Measurements from ENCODE around the gene TTC33. TPM values are rescaled to one million over a fixed set of nuclear protein-coding genes. Genes with fewer than 3 reads are reported as not detected.

The TTC33 gene
- total and polyA plus RNA-seq, 2 donors (not counting 1 experiment from before 2014, with no cell fraction given): 2.1 to 15.8 TPM

DNA sequence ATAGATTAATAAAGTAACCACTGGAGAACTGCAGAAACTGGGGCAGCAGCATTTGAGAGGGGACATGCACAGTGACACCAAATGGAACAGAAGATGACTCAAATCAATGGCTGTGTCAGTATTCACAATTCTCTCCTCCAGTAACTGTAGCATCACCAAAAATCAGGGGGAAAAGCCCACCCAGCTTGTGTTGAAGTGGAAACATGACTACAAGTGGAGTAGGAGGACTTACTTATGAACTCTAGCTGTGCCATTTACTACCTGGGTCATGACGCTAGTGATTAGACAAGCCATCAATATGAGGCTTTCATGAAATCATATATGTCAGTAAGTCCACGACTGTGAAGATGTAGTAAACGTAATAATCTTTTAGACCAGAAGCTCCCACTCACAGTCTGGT, 275.8 kb downstream of the TTC33 start:
- no peak for TF ChIP-seq EZH2 (IDR thresholded peaks at IDR 0.05; ENCODE audit: borderline replicate concordance, insufficient read depth, low read depth, low read length, poor library complexity, severe bottlenecking)
- TF ChIP-seq, protein P1, sequence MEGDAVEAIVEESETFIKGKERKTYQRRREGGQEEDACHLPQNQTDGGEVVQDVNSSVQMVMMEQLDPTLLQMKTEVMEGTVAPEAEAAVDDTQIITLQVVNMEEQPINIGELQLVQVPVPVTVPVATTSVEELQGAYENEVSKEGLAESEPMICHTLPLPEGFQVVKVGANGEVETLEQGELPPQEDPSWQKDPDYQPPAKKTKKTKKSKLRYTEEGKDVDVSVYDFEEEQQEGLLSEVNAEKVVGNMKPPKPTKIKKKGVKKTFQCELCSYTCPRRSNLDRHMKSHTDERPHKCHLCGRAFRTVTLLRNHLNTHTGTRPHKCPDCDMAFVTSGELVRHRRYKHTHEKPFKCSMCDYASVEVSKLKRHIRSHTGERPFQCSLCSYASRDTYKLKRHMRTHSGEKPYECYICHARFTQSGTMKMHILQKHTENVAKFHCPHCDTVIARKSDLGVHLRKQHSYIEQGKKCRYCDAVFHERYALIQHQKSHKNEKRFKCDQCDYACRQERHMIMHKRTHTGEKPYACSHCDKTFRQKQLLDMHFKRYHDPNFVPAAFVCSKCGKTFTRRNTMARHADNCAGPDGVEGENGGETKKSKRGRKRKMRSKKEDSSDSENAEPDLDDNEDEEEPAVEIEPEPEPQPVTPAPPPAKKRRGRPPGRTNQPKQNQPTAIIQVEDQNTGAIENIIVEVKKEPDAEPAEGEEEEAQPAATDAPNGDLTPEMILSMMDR (IDR thresholded peaks at IDR 0.05): no peak
- Histone ChIP-seq H3K27ac (ENCODE audit: low read length in 2 of 2) (no peak overlapping the region), H3K9me3 (ENCODE audit: control extremely low read depth in 1 of 3, control insufficient read depth in 2 of 3, insufficient read depth in 1 of 3, low read length in 2 of 3) (no peaks in the 10 kb centered on the region), H3K4me1 (ENCODE audit: control insufficient read depth in 2 of 2, insufficient read depth in 2 of 2, low read length in 2 of 2) (peaks cover 5 to 16% of the 10 kb centered on the region in 2 donors), H3K79me2 (ENCODE audit: control insufficient read depth, insufficient read depth, low read length) (no peaks in the 10 kb centered on the region), H2AFZ (ENCODE audit: insufficient read depth, low read depth, low read length, poor library complexity, severe bottlenecking) (no peak overlapping the region), H3K9ac (ENCODE audit: low read length) (no peak overlapping the region), H3K4me3 (ENCODE audit: control extremely low read depth in 1 of 5, extremely low read depth in 1 of 5, insufficient read depth in 1 of 5, low read depth in 2 of 5, low read length in 4 of 5) (no peak overlapping the region), H3K4me2 (replicated peaks; ENCODE audit: low read depth, low read length, poor library complexity, severe bottlenecking) (no peak overlapping the region), H3K36me3 (replicated peaks in 1 of 2; ENCODE audit: control extremely low read depth in 1 of 2, control insufficient read depth in 1 of 2, extremely low read depth in 1 of 2, insufficient read depth in 2 of 2, low read length in 1 of 2) (no peaks in the 10 kb centered on the region), H3K27me3 (replicated peaks in 1 of 4; ENCODE audit: control extremely low read depth in 1 of 4, control insufficient read depth in 3 of 4, insufficient read depth in 4 of 4, low read length in 3 of 4) (no peaks in the 10 kb centered on the region), H4K20me1 (ENCODE audit: control insufficient read depth, insufficient read depth, low read length, poor library complexity, severe bottlenecking) (no peaks in the 10 kb centered on the region)
- peaks cover 16% of the 10 kb centered on the region for H3K4me1 Mint-ChIP-seq
- ChIA-PET POLR2A (no interaction called here), CTCF (interaction anchor here (0.7 to 1.7 kb wide), 2 partner anchors 112 to 200 kb away, joined by 3 read pairs; no protein-coding TSS in a partner anchor)
- DNase-seq (no peak), ATAC-seq (ENCODE audit: low read depth) (no peak)
- H3K4me3 Mint-ChIP-seq: no peak overlapping the region
- no peaks in the 10 kb centered on the region for H3K27me3 Mint-ChIP-seq
- no peaks in the 10 kb centered on the region for H3K9me3 Mint-ChIP-seq (ENCODE audit: insufficient read depth)
- no peak overlapping the region for H3K27ac Mint-ChIP-seq
- no CpG with 5 or more reads among the region's 3 CpGs for WGBS (ENCODE audit: insufficient coverage)
- intact Hi-C loops (cut with micrococcal nuclease): loop anchor here (5.0 kb wide), 1 partner anchor 73 kb away; no protein-coding TSS in a partner anchor

DNA sequence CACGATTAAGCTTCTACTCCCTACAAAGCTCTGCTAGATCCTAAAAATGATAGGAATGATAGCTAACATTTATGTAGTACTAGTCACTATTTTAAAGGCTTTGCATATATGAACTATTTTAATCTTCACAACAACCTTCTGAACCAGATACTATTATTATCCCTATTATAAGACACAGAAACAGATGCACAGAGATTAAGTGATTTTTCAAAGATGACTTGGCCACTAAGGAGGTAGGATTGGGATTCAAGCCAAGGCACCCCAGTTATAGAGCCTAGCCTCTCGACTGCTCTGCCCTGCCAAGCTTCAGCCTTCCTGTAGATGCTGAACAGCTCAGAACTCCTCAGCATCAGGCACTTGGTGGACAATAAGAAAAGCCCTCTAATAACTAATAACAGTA, 277.0 kb downstream of the TTC33 start:
- Histone ChIP-seq H3K36me3 (replicated peaks in 1 of 2; ENCODE audit: control extremely low read depth in 1 of 2, control insufficient read depth in 1 of 2, extremely low read depth in 1 of 2, insufficient read depth in 2 of 2, low read length in 1 of 2) (no peaks in the 10 kb centered on the region), H3K4me3 (ENCODE audit: control extremely low read depth in 1 of 5, extremely low read depth in 1 of 5, insufficient read depth in 1 of 5, low read depth in 2 of 5, low read length in 4 of 5) (no peak overlapping the region), H3K27me3 (replicated peaks in 1 of 4; ENCODE audit: control extremely low read depth in 1 of 4, control insufficient read depth in 3 of 4, insufficient read depth in 4 of 4, low read length in 3 of 4) (no peaks in the 10 kb centered on the region), H3K4me2 (replicated peaks; ENCODE audit: low read depth, low read length, poor library complexity, severe bottlenecking) (no peak overlapping the region), H3K4me1 (ENCODE audit: control insufficient read depth in 2 of 2, insufficient read depth in 2 of 2, low read length in 2 of 2) (peaks cover 0 to 4% of the 10 kb centered on the region in 2 donors), H3K9me3 (ENCODE audit: control extremely low read depth in 1 of 3, control insufficient read depth in 2 of 3, insufficient read depth in 1 of 3, low read length in 2 of 3) (no peaks in the 10 kb centered on the region), H3K27ac (ENCODE audit: low read length in 2 of 2) (no peak overlapping the region), H3K9ac (ENCODE audit: low read length) (no peak overlapping the region), H2AFZ (ENCODE audit: insufficient read depth, low read depth, low read length, poor library complexity, severe bottlenecking) (no peak overlapping the region), H3K79me2 (ENCODE audit: control insufficient read depth, insufficient read depth, low read length) (no peaks in the 10 kb centered on the region), H4K20me1 (ENCODE audit: control insufficient read depth, insufficient read depth, low read length, poor library complexity, severe bottlenecking) (no peaks in the 10 kb centered on the region)
- Mint-ChIP-seq H3K4me1 (peaks cover 5% of the 10 kb centered on the region), H3K4me3 (no peak overlapping the region), H3K27me3 (no peaks in the 10 kb centered on the region), H3K9me3 (ENCODE audit: insufficient read depth) (no peaks in the 10 kb centered on the region), H3K27ac (no peak overlapping the region)
- ChIA-PET POLR2A (no interaction called here), CTCF (interaction anchor here (0.6 kb wide), 1 partner anchor 37 kb away, joined by 3 read pairs; no protein-coding TSS in a partner anchor)
- DNase-seq (no peak), ATAC-seq (ENCODE audit: low read depth) (no peak)
- no CpG with 5 or more reads among the region's 2 CpGs for WGBS (ENCODE audit: insufficient coverage)
- intact Hi-C loops (cut with micrococcal nuclease): no loop called here
- no peak for TF ChIP-seq EZH2 (IDR thresholded peaks at IDR 0.05; ENCODE audit: borderline replicate concordance, insufficient read depth, low read depth, low read length, poor library complexity, severe bottlenecking)
- TF ChIP-seq, protein P1 (IDR thresholded peaks at IDR 0.05): no peak
